GM19463 (cell line): ENCODE results near the gene DTWD1.
"Not testable (repeated sequence)": the region's sequence is repeated elsewhere in the genome, so short reads cannot be mapped to it uniquely, and the experiment has no call there.

ENCODE experiments used
- ATAC-seq: cut with Tn5 transposase; IDR thresholded peaks from one replicate; pipeline ENCODE4 v1.9.1; 2021; ENCODE audit warnings: mild to moderate bottlenecking, moderate library complexity; ENCODE audit not compliant: unreplicated experiment

DTWD1 gene

GRCh38 chr15:49645941-49646340 is 25.1 kb downstream of the DTWD1 start:
- no peak for ATAC-seq

GRCh38 chr15:49646891-49647290 is 26.0 kb downstream of the DTWD1 start:
- ATAC-seq, result no peak

- ATAC-seq, result no peak
These were observed 29.1 kb downstream of the DTWD1 start for GRCh38 chr15:49649987-49650386.

GRCh38 chr15:49650676-49651075 is 29.8 kb downstream of the DTWD1 start:
- ATAC-seq, result no peak

- no peak for ATAC-seq
These were observed 32.1 kb downstream of the DTWD1 start for GRCh38 chr15:49652922-49653321.

- no peak for ATAC-seq
These were observed 35.9 kb downstream of the DTWD1 start for GRCh38 chr15:49656734-49657133.

- ATAC-seq, result no peak
These were observed 43.9 kb downstream of the DTWD1 start for GRCh38 chr15:49664716-49665115.

GRCh38 chr15:49666486-49666885 is 45.6 kb downstream of the DTWD1 start:
- not testable (repeated sequence) for ATAC-seq

GRCh38 chr15:49669288-49669687 is 48.4 kb downstream of the DTWD1 start:
- ATAC-seq, result no peak

GRCh38 chr15:49673861-49674260 is 53.0 kb downstream of the DTWD1 start:
- ATAC-seq, result no peak

GRCh38 chr15:49674370-49674769 is 53.5 kb downstream of the DTWD1 start:
- ATAC-seq, result no peak

- no peak for ATAC-seq
These were observed 54.2 kb downstream of the DTWD1 start for GRCh38 chr15:49675041-49675440.

- no peak for ATAC-seq
These were observed 57.8 kb downstream of the DTWD1 start for GRCh38 chr15:49678655-49679054.

GRCh38 chr15:49686599-49686998 is 65.8 kb downstream of the DTWD1 start:
- no peak for ATAC-seq

GRCh38 chr15:49688135-49688790 is 67.4 kb downstream of the DTWD1 start:
- no peak for ATAC-seq

GRCh38 chr15:49692514-49693090 is 71.8 kb downstream of the DTWD1 start:
- ATAC-seq, result no peak

GRCh38 chr15:49693498-49693897 is 72.7 kb downstream of the DTWD1 start:
- ATAC-seq, result no peak

- no peak for ATAC-seq
These were observed 75.6 kb downstream of the DTWD1 start for GRCh38 chr15:49696433-49696832.

- ATAC-seq, result no peak
These were observed 76.3 kb downstream of the DTWD1 start for GRCh38 chr15:49697121-49697520.

- not testable (repeated sequence) for ATAC-seq
These were observed 82.1 kb downstream of the DTWD1 start for GRCh38 chr15:49702982-49703381.
